CD4-positive, alpha-beta T cell treated with Interleukin-6 at 100 ng/mL for 8 hours (primary cell): ENCODE results near the gene SNTG2.
"Not testable (repeated sequence)": the region's sequence is repeated elsewhere in the genome, so short reads cannot be mapped to it uniquely, and the experiment has no call there.

ENCODE experiments used
- DNase-seq: peaks from one replicate; pipeline ENCODE4 v3.0.0-alpha.2; 2020; ENCODE audit warnings: mixed read lengths, low spot score

Gene SNTG2

DNA sequence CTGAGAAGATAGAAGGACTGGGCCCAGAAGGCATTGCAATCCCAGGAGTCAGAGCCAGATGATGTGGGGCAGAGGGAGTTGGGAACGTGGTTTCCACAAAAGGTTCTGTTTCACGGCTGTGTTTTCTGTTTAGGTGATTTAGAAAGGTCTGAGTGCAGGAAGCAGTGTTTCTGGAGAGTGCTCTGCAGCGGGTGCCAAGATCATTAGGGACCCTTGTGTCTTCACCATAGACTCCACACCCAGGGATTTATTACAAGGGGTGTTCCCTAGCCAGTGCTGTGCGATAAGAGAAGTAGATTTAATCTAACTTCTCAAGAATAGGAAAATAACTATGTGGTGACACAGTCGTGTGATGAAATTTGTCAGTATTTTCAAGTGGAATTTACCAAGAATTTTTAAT is 241.5 kb downstream of the SNTG2 start:
- DNase-seq: no peak

DNA sequence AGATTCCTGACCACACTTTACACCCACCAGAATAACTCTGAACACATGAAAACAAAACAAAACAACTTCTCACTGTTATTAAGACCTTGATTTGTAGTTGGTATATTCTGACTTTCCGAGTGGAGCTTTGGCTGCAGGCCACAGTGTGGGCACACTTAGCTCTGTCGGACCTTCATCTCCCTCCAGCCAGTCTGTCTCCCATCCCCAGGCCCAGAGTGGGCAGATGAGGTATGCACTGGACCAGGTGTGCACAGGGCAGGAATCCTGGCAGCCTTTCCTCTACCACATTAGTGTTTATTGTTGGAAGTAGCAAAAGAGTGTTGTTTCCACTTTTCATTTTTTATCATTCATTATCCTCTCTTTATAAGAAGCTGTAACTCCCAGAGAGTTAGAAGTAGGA is 243.2 kb downstream of the SNTG2 start:
- DNase-seq: no peak

DNA sequence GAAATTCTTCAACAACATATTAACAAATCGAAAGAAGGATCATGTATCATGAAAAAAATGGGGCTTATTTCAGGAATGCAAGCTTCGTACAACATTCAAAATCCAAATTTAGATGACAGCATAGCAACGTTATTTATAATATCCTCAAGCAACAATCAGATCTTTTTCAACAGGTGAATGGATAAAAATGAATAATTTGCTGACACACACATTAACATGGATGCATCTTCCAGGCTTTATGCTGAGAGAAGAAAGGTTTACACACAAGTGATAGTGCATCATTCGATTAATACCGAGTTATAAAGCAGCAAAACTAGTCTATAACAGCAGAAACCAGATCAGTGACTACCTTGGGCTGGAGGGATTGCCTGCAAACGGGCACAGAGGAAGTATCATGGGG is 253.1 kb downstream of the SNTG2 start:
- DNase-seq: no peak

DNA sequence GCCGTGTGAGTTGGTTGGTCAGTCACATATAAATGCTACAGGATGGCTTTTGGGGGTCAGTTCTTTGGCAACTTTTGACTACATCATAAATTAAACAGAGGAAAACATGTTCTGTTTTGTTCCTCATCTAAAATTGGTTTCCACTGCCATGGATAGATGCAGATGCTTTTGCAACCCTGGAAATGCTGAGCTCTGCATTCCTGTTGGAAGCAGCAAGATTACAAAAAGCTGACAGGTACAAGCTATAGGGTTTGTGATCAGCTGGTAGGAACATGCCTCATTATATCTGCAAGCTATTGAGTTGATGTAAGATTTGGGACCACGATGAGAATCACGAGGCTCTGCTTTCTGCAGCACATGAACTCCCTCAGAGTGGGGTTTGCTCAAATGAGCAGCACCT is 255.2 kb downstream of the SNTG2 start:
- DNase-seq: no peak

DNA sequence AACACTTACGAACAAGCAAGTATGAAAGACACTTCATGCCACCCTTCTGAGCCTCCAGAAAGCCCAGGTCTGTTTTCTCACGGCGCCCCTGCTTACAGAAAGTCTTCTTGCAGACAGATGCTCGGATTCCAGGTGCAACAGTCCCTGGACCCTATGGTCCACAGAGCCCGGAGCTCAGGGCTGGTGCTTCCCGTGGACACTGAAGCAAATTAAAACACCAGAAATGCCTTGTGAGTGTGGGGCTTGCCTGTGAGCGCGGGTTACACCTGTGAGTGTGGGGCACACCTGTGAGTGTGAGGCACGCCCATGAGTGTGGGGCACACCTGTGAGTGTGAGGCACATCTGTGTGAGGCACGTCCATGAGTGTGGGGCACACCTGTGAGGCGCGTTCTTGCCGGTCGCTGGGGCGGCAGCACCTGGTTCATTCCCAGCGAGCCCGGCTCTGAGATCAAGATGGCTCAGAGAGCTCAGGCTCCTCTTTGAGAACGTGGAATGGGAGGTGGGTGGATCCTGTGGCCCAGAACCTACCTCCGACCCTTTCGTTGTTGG is 257.4 kb downstream of the SNTG2 start:
- no peak for DNase-seq

DNA sequence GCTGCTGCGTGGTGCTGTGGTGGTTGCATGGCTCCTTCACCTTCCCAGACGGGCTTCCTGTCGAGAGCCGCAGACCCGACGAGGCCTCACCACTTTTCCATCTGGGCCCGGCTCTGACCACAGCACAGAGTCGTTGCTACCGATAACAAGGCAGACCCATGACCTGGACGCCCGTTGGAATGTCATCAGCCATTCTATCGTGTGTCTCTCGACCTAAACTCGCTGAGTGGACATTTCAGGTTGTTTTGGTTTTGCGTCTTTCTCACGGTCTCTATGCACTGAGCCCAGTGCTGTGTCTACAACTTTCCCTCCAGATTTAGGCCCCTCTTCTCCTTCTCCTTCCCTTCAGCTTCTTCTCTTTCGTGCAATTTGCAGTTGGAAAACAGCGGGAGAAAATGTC is 257.9 kb downstream of the SNTG2 start:
- DNase-seq: no peak

DNA sequence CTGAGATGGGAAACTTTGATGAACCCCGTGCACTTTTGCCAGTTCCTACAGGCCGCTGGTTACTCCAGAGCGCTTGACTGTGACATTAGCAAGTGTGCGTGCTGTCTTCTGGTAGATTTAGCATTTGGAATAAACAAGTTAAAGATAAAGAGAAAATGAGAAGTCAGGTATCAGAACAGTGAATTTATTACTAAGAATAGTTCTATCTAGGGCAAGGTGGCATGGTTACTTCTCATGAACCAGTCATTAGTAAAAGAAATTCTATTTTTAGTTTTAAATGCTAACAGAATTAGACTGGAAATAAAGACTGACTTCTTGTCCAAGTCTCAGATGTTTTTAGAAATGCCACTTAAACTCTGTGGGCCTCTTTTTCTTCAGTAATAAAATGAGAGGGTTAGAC is 258.6 kb downstream of the SNTG2 start:
- no peak for DNase-seq

DNA sequence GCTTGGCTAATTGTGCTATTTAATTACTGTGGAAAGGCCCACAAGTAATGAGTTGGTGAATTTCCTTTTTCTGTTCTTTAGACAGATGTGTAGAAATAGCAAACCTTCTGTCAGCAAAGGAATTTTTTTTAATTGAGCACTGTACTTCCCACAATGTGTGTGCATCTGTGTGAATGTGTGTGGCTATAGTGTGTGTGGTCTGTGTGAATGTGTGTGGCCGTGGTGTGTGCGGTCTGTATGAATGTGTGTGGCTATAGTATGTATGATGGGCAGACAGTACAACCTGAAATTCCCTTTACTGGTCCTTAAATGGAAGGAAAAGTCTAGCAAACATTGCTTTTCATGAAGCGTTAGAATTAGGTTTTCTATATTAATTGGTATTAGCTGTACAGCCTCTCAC is 259.1 kb downstream of the SNTG2 start:
- DNase-seq: no peak

DNA sequence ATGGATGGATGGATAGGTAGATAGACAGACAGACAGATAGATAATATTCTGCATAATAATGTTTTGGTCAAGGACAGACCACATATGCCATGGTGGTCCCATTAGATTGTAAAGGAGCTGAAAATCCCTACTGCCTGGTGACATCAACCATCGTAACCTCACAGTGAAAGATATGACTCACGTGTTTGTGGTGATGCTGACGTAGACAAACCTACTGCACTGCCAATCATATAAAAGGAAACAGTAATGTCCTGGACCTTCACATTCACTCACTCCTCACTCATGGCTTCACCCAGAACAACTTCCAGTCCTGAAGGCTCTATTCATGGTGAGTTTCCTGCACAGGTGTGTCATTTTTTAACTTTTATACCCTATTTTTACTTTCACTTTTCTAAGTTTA is 259.7 kb downstream of the SNTG2 start:
- no peak for DNase-seq

DNA sequence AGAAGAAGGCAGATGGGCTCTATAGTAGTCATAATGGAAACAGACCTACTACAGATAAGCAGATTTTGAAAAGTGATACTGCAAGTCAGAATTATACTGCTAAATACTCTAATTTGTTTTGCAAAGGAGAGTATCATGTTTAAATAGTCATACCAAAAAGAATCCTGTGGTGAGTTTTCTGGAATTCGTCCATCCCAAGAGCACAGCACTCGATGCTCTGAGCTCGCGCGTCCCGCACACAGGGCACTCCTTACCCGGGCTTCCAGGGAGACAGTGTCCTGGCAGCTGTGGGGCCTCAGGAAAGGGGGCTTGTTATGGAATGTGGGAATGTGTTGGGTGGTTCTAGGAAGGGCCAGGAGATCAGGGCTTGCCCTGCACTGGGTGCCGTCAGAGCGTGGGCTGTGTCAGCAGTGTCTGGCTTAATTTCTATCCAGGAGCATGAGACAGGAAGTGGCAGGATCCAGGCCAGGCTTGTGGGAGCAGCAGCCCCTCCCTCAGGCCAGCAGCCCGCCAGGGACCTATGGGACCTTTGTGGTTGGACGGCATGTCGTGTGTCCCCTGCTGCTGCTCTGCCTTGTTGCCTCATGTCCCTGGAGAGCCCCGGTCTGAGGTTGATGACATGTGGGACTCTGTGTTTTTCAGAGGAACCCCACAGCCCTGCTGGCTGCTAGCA is 269.4 kb downstream of the SNTG2 start:
- no peak for DNase-seq

DNA sequence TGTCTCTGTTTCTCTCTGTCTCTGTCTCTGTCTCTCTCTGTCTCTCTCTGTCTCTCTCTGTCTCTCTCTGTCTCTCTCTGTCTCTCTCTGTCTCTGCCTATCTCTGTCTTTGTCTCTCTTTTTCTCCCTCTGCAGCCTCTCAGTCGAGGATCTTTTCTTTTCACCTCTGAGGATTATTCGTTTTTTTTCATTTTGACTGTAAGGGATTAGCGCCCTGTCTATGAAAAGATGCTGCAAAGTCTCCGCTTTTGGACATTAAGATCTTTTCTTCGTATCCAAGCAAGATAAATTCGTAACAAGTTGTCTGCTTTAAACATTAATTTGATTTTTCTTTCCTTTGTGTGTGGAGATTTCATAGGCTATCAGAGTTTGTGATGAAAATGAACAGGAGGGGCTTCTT is 271.4 kb downstream of the SNTG2 start:
- DNase-seq: no peak

DNA sequence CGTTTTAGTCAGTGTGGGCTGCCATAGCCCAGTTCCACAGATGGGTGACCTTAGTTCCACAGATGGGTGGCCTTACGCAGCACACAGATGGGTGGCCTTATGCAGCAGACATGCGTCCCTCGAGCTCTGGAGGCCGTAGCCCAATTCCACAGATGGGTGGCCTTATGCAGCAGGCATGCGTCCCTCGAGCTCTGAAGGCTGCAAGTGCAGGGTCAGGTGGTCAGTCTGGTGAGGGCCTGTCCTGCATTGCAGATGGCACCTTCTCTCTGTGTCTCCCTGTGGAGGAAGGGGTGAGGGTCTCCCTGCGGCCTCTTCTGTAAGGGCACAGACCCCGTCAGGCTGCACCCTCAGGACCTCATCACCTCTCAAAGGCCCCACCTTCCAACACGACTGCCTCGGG is 273.1 kb downstream of the SNTG2 start:
- DNase-seq: no peak

DNA sequence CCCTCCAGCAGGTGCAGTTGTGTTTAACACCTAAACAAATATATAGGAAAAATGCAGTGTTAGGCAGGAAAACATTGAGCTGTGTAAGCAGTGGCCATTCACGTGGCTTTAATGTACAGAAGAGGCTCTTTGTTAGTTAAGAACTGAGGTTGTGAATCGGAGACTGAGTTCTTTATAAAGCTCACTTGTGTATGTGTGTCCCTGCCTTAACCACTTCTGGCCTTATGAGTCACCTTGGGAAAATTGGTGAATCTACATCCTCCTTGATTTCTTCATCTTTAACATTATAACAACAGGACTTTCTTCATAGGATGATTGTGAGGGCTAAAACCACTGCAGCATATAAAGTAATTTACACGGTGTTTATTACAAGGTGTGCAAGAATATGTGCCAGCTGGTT is 274.3 kb downstream of the SNTG2 start:
- no peak for DNase-seq

DNA sequence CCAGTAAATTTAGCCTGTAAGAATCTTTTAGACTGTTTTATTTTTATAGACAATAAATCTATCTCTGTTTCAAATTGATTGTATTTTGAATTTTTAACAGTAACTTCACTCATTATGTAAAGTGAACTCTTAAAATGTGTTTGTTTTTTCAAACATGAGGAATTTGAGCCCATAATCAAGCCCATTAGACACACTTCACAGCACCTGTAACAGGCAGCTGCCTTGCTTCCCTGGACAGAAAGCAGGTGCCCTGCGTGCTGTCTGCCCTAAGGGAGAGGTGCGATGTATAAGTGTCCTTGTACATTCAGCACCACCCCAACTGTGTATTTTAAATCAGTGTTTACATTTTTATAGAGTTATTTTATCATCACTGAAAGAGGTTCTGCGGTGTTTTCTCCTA is 276.1 kb downstream of the SNTG2 start:
- no peak for DNase-seq

DNA sequence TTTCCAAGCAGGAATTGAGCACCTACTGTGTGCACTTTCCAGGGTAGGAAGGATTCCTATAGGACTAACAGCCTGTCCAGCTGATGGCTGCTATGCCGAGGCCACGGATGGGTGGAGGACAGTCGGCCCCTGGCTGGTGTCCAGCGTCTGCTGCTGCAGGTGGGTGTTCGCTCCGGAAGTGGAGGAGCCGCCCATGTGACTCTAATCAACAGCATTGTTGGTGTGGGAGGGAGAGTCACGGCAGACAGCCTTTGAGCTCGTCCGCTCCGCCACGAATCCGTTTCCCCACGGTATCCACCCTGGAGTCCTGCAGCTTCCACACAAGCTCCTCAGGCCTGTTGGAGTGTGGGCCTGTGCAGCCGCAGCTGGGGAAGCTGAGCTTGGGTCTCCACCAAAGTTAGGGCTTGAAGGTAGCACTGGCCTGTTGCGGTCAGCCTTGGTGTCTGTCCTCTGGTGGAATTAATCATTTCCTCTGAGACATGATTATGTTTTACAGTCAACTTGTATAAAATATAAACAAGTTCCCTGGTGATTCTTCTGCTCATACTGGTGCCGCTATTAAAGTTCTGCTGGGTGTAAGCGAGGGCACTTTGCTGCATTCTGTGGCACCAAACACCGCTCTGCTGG is 276.7 kb downstream of the SNTG2 start:
- DNase-seq: no peak

DNA sequence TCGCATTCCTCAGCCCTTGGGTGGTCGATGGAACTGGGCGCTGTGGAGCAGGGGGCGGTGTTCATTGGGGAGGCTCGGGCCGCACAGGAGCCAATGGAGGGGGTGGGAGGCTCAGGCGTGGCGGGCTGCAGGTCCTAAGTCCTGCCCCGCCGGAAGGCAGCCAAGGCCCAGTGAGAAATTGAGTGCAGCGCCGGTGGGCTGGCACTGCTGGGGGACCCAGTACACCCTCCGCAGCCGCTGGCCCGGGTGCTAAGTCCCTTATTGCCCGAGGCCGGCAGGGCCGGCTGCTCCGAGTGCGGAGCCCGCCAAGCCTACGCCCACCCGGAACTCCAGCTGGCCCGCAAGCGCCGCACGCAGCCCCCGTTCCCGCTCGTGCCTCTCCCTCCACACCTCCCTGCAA is 278.9 kb downstream of the SNTG2 start:
- DNase-seq: not testable (repeated sequence)

DNA sequence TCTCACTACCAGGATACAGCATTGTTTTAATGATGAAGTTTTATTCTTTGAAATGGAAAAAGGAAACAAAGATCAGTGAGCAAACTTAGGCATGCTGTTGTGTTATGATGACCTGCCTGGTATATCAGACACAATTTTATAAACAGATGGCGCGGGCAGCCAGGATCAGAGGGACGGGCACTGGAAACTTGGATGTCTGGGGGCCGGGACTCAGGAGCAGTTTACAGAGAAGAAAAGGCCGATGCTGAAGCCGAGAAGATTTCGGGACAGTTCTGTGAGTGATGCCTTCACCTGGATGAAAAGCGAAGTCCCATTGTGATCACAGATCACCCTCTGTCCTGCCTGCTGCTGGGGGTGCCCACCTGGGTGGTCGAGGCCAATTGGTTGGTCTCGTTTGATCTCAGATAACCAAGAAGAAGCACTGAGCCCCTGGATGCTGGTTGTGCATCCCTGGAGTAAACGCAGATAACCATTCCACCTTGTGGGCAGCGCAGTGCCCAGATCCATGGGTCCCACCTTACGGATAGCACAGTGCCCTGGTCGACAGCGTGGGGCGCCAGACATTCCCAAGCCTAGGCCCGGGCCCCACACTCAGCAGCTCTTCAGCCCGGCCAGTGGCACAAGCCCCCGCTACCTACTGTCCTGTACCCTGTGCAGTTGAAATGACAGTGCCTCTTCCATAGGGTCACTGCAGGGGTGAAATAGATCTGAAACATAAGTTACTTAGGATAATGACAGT is 279.7 kb downstream of the SNTG2 start:
- DNase-seq: no peak

DNA sequence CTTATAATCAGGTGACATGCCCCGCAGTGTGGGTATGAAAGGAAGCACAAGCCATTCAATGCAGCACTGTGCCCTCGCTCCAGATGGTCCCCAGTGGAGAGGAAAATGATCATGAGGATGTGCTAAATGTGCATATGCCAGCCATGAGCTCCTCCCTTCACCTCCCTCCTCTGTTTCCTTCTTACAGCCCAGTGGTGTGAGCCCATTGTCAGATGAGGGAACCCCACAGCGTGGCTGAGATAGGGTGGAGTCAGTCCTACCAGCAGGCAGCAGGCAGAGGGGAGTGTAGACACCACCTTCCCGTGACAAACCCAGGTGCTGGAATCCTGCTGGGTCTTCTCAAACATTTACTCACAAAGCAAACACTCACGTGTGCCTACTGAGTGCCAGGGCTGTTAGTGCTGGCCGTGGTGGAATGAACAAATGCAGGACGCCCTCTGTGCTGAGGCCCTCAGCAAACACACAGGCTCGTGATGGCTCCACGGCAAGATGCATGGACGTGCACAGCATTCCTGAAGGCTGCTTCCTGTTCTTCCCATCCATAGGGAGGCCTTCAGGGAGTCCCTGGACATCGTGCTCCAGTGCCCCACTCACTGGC is 280.9 kb downstream of the SNTG2 start:
- no peak for DNase-seq

DNA sequence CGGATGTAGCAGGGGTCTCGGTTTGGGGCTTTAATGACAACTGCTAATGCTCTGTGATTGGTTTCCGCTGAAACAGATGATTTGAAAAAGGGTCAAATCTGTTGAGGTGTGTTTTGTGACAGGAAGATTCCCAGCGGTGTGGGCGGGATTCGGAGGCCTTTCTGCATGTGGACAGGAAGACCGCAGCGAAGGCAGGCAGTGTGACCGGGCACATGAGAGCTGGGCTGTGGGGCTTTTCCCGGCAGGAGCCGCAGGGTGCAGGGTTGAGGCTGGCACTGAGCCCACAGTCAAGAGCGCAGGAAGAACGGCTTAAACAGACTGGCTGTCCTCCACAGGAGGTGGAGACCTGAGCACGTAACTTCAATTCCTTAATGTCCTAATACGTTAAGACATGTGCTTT is 282.6 kb downstream of the SNTG2 start:
- no peak for DNase-seq

DNA sequence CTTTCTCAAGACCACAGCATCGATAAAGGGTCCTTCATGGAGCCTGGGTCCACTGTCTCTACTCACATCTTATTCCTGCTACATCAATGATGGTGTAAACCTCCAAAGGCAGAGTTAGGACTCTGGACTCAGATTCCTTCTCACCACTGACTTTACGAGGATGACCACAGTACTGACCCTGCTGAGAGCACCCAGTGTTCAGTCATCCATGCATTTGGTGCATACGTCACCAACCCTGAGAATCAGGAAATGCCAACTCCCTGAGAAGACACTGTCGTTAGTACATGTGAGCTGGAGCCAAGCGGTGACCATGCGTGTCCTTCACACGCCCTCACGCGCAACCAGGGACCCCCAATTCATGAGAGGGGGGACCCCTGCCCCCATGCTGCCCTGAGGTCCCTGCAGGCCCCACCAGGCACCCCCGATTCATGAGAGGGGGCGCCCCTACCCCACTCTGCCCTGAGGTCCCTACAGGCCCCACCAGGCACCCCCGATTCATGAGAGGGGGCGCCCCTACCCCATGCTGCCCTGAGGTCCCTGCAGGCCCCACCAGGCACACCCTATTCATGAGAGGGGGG is 284.2 kb downstream of the SNTG2 start:
- no peak for DNase-seq

DNA sequence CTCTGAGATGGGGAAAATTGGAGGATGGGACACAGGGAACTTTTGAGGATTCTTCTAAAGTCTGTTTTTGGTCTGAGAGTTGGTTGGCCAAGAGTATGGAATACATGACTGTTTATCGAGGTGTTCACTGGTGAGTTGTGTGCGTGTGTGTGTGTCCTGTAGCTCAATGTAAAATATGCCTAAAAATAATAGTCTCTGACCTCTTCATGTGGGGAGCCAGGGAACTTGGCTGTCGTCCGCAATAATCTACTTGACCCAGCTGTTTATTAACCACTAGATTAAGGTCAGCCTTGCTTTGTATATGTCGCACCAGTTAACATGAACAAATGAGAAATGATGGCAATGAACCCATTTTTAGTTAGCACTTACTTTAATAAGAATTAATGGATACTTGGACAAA is 285.2 kb downstream of the SNTG2 start:
- no peak for DNase-seq

DNA sequence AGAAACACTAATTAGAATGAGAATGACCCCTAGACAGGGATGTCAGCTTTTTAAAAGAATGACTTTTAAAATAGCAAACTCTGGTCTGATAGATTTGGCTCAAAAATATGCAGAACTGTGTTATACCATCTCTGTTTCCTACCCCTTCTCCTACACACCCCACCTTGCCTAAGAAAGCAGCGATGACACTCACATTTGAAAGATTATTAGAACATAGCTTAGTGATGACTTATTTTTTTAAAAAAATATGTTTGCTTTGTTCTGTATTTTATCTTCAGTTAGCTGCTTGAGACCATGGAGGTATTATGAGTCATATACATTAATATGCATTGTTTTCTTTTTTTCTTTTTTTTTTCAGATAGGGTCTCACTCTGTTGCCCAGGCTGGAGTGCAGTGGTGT is 286.0 kb downstream of the SNTG2 start:
- no peak for DNase-seq

DNA sequence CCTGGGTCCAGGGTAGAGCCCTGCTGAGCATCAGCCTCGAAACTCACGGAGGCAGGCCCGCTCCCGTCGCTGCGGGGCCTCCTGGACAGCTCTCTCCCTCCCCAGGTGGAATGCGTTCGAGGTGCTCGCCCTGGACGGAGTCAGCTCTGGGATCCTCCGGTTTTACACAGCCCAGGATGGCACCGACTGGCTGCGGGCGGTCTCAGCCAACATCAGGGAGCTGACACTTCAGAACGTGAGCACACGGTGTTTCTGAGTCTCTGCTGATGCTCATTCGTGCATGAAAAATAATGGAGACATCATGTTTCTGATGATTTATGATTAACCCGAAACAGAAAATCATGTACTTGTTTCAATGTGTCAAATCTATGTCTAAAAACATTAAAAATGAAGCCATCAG is 287.1 kb downstream of the SNTG2 start:
- no peak for DNase-seq
